ENCODE results near the gene NAIF1. TPM values are rescaled to one million over a fixed set of nuclear protein-coding genes. Genes with fewer than 3 reads are reported as not detected.
A peak's percentile ranks its signal among the peaks of the same experiment; 100 is the strongest.
"Not testable (repeated sequence)": the region's sequence is repeated elsewhere in the genome, so short reads cannot be mapped to it uniquely, and the experiment has no call there.

Gene NAIF1, protein sequence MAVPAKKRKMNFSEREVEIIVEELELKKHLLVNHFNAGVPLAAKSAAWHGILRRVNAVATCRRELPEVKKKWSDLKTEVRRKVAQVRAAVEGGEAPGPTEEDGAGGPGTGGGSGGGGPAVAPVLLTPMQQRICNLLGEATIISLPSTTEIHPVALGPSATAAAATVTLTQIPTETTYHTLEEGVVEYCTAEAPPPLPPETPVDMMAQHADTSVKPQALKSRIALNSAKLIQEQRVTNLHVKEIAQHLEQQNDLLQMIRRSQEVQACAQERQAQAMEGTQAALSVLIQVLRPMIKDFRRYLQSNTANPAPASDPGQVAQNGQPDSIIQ
- 7.9 TPM for polyA plus RNA-seq
- long read RNA-seq, donor 1, partial matches to known transcripts = 0 of 1 reads
- long read RNA-seq, donor 1, other reads (novel, unspliced or antisense) = 0 of 1 reads
- long read RNA-seq, donor 2, partial matches to known transcripts = 5 of 5 reads
- long read RNA-seq, donor 2, other reads (novel, unspliced or antisense) = 0 of 5 reads
- long read RNA-seq, donor 3 = 0 reads
- long read RNA-seq, donor 4, partial matches to known transcripts = 0 of 1 reads
- long read RNA-seq, donor 4, other reads (novel, unspliced or antisense) = 0 of 1 reads
- long read RNA-seq, donor 5 = 0 reads
- long read RNA-seq, donor 6, partial matches to known transcripts = 5 of 16 reads
- long read RNA-seq, donor 6, other reads (novel, unspliced or antisense) = 7 of 16 reads
- long read RNA-seq, donor 7 = 0 reads
- long read RNA-seq, donor 8, partial matches to known transcripts = 7 of 7 reads
- long read RNA-seq, donor 8, other reads (novel, unspliced or antisense) = 0 of 7 reads
- long read RNA-seq, donor 9 = 0 reads
- long read RNA-seq, donor 10, partial matches to known transcripts = 43 of 46 reads
- long read RNA-seq, donor 10, other reads (novel, unspliced or antisense) = 0 of 46 reads
- long read RNA-seq, donor 11, partial matches to known transcripts = 0 of 3 reads
- long read RNA-seq, donor 11, other reads (novel, unspliced or antisense) = 0 of 3 reads

DNA sequence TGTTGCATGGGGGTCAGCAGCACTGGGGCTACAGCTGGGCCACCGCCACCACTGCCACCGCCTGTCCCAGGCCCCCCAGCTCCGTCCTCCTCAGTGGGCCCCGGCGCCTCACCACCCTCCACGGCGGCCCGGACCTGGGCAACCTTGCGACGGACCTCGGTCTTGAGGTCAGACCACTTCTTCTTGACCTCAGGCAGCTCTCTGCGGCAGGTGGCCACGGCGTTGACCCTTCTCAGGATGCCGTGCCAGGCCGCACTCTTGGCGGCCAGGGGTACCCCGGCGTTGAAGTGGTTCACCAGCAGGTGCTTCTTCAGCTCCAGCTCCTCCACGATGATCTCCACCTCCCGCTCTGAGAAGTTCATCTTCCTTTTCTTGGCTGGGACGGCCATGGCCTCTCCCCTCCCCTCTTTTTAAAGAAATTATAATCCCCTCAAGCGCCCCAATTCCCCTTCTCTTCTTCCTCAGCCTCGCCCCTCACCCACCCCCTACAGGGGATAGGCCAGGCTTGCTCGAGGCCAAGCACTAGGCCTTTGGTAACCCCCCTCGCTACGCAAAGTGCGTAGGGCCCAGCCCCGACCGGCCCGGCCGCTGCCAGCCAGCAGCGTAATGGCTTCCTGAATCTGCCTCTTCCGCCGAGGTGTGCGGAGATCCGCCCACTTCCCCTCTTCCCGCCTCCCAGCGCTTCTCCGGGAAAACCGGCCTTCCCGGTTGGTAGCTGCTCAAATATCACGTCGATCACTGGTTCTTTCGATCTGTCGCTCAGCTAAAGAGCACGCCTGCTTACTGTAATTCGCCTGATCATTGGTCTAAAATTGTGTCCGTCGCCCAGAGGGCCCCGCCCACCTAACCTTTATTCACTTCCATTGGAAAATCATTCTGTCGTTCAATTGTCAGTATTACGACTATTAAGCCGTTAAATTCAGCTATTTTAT lies at the start of gene NAIF1:
TSS of gene NAIF1 (minus strand) at position 608 of the 932 bp plus-strand sequence. CDS start at position 389, 219 bp downstream.
- H3K4me3 ChIP-seq (ENCODE audit: low read length) = peak within 1 kb of the TSS; percentile 75
- peaks cover 35% of the 10 kb centered on the region for H3K4me1 ChIP-seq (ENCODE audit: control insufficient read depth, insufficient read depth, low read length)
- peaks cover 6% of the 10 kb centered on the region for H3K9me3 ChIP-seq (ENCODE audit: control insufficient read depth, low read depth, low read length)
- DNase-seq = peak; percentile 99
- H3K27me3 ChIP-seq (ENCODE audit: control insufficient read depth, insufficient read depth, low read length) = no peaks in the 10 kb centered on the region
- H3K27ac ChIP-seq (ENCODE audit: low read length) = peak within 1 kb of the TSS; percentile 98
- H3K36me3 ChIP-seq (ENCODE audit: control insufficient read depth, insufficient read depth, low read length) = peaks cover 16% of the 10 kb centered on the region
- no CpG with 5 or more reads among the region's 54 CpGs for WGBS (ENCODE audit: insufficient coverage, low lambda C conversion rate)

DNA sequence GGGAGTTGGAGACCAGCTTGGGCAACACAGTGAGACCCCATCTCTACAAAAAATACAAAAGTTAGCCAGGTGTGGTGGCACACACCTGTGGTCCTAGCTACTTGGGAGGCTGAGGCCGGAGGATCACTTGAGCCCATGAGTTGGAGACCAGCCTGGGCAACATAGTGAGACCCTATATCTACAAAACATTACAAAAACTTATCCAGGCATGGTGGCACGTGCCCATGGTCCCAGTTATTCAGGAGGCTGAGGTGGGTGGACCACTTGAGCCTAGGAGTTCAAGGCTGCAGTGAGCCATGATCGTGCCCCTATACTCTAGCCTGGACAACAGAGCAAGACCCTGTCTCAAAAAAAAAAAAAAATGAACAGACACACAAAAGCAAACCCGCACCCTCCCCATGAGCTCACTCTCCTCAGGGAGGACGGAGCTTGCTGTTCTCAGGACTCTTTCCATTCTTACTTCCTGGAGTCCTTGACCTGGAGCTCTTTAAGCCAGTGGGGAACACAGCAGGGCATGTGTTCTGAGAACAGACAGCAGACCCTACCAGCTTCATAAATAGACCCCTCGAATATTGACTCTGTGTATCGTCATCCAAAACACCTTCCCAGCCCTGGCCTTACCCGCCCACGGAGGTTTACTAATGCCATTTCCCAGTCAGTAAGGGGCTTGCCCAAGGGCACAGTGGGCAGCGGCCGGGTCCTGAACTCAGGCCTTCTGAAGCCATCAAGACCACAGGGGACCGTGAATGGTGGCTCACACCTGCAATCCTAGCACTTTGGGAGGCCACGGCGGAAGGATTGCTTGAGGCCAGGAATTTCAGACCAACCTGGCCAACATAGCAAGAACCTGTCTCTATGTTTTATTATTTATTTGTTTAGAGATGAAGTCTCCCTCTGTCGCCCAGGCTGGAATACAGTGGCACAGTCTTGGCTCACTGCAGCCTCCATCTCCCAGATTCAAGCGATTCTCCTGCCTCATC lies 49.3 kb upstream of the NAIF1 start:
- Histone ChIP-seq H3K4me1 (ENCODE audit: control insufficient read depth, insufficient read depth, low read length) (peaks cover 50% of the 10 kb centered on the region), H3K27ac (ENCODE audit: low read length) (peak overlapping the region; percentile 99), H3K4me3 (ENCODE audit: low read length) (no peak overlapping the region), H3K9me3 (ENCODE audit: control insufficient read depth, low read depth, low read length) (peaks cover 7% of the 10 kb centered on the region), H3K36me3 (ENCODE audit: control insufficient read depth, insufficient read depth, low read length) (peaks cover 16% of the 10 kb centered on the region), H3K27me3 (ENCODE audit: control insufficient read depth, insufficient read depth, low read length) (no peaks in the 10 kb centered on the region)
- WGBS (ENCODE audit: insufficient coverage, low lambda C conversion rate) = no CpG with 5 or more reads among the region's 16 CpGs
- peak in 1 of 2 donors; percentile 45 for DNase-seq

DNA sequence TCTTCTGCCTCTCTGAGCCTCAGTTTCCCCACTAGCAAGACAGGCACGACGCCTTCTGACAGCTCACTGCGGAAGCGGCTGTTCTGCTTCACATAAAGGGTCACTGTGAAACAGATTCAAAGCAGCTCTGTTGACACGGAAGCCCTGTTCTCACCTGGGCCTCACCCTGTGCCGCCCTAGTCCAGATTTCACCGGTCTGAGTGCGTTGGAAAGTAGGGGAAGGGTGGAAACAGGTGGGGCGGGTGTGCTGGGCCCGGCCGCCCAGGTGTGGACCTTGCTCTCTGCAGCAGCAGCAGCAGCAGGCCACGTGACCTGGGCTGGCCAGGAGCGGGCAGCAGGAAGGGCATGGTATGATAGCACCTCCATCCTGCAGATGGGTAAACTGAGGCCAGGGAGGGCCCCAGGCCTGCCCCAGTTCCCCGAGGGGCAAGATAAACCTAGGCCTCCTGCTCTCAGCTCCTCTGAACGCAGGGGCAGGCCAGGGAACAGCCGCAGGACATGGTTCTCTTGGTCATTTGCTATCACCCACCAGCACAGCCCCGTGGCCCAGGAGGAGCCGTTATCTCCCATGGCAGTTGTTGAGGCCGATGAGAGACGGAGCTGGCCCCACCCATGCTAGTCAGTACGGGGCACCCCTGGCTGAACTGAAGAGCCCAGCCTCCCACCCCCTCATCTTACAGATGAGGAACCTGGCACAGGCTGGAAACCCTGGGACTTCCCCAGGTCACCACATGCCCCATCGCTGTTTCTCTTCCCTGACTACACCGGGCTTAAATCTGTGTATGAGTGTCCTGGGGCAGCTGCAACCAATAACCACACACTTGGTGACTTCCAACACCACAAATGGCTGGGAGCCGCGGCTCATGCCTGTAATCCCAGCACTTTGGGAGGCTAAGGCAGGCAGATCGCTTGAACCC lies 48.3 kb upstream of the NAIF1 start:
- H3K4me1 ChIP-seq (ENCODE audit: control insufficient read depth, insufficient read depth, low read length) = peaks cover 55% of the 10 kb centered on the region
- DNase-seq = peak; percentile 97 to 99

DNA sequence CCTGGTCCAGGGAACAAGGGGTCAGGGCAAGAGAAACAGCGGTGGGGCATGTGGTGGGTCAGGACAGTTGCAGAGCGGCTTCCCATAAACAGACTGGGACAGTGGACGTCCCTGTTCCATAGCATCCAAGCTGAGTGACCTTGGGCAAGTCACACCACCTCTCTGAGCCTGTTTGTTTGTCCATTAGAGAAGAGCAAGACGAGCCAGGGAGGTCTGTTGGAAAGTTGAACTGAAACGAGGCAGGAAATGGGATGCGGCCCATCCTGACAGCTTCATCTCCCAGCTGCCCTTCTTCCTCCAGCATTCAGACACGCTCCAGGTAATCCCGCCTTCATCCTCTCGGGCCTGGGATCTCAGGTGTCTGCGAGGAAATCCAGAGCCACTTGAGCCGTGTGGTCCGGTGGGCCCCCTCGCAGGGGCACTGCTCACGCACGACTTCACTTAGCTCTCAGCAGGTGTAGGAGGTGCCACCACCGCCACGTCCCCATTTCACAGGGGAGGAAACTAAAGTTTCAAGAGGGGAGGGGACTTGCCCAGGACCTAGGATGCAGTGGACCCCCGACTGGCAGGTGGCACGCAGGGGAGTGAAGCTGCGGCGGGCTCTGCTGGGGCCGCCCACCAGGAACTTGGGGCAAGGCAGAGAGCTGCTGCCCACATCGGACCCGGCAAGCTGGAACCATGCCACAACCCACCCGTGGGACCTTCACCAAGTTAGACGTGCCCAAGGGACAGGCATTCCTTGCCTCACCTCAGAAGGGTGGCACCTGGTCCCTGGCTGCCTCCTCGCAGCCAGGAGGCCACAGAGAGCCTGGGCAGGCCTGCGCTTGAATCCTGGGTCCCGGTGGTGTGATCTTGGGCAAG lies 47.4 kb upstream of the NAIF1 start:
- peaks cover 2% of the 10 kb centered on the region for H3K36me3 ChIP-seq (ENCODE audit: control insufficient read depth, insufficient read depth, low read length)
- DNase-seq = no peak
- H3K27ac ChIP-seq (ENCODE audit: low read length) = peak overlapping the region; percentile 99
- peak overlapping the region; percentile 13 for H3K4me3 ChIP-seq (ENCODE audit: low read length)
- H3K27me3 ChIP-seq (ENCODE audit: control insufficient read depth, insufficient read depth, low read length) = no peaks in the 10 kb centered on the region
- no CpG with 5 or more reads among the region's 29 CpGs for WGBS (ENCODE audit: insufficient coverage, low lambda C conversion rate)
- H3K4me1 ChIP-seq (ENCODE audit: control insufficient read depth, insufficient read depth, low read length) = peaks cover 59% of the 10 kb centered on the region
- peaks cover 7% of the 10 kb centered on the region for H3K9me3 ChIP-seq (ENCODE audit: control insufficient read depth, low read depth, low read length)

More for the DNA sequence above, 48.3 kb upstream of the NAIF1 start:
- peak overlapping the region; percentile 99 for H3K27ac ChIP-seq (ENCODE audit: low read length)
- peaks cover 7% of the 10 kb centered on the region for H3K9me3 ChIP-seq (ENCODE audit: control insufficient read depth, low read depth, low read length)
- H3K36me3 ChIP-seq (ENCODE audit: control insufficient read depth, insufficient read depth, low read length) = peaks cover 7% of the 10 kb centered on the region
- no peaks in the 10 kb centered on the region for H3K27me3 ChIP-seq (ENCODE audit: control insufficient read depth, insufficient read depth, low read length)
- WGBS (ENCODE audit: insufficient coverage, low lambda C conversion rate) = no CpG with 5 or more reads among the region's 26 CpGs
- peak overlapping the region; percentile 13 for H3K4me3 ChIP-seq (ENCODE audit: low read length)

DNA sequence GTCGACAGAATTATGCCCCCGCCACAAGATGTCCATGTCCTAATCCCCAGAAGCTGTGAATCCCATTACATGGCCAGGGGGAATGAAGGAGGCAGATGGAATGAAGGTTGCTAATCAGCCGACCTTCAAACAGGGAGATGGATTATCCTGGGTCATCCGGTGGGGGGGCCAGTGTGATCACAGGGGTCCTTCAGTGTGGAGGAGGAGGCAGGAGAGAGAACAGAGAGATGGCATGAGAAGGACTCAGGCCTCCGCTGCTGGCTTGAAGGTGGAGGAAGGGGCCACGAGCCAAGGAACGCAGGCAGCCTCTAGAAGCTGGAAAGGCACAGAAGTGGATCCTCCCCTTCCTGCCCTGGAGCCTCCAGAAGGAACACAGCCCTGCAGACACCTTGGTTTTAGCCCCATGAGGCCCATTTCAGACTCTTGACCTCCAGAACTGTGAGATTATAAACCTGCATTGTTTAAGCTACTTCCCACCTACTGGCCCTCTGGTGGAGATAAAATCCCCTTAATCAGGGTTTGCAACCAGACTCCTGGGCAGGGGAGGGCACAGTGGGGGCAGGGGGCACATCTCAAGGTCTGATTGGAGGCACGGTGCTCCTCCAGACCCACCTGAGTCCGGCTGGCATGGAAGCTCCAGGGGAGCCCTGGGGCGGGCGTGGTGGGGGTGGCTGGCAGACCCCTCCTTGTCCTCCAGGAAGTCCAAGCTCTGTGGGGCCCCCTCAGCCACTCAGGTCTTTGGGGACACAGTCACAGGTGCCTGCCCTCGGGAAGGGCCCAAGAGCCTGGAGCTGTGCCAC lies 46.6 kb upstream of the NAIF1 start:
- peaks cover 4% of the 10 kb centered on the region for H3K36me3 ChIP-seq (ENCODE audit: control insufficient read depth, insufficient read depth, low read length)
- H3K27ac ChIP-seq (ENCODE audit: low read length) = peak overlapping the region; percentile 99
- DNase-seq = peak; percentile 62 to 78

DNA sequence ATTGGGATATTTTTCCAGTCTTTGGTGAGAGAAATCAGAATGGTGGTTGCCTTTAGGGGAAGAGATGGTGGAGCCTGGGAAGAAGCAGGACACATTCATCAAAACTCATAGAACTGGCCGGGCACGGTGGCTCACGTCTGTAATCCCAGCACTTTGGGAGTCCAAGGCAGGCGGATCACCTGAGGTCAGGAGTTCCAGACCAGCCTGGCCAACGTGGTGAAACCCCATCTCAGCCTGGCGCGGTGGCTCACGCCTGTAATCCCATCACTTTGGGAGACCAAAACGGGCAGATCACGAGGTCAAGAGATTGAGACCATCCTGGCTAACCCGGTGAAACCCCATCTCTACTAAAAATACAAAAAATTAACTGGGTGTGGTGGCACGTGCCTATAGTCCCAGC lies 44.6 kb upstream of the NAIF1 start:
- H3K27ac ChIP-seq (ENCODE audit: low read length); DNase-seq; H3K27me3 ChIP-seq (ENCODE audit: control insufficient read depth, insufficient read depth, low read length); H3K4me3 ChIP-seq (ENCODE audit: low read length); H3K9me3 ChIP-seq (ENCODE audit: control insufficient read depth, low read depth, low read length): not testable (repeated sequence)
- no CpG with 5 or more reads among the region's 12 CpGs for WGBS (ENCODE audit: insufficient coverage, low lambda C conversion rate)
- Histone ChIP-seq H3K4me1 (ENCODE audit: control insufficient read depth, insufficient read depth, low read length) (peaks cover 53% of the 10 kb centered on the region), H3K36me3 (ENCODE audit: control insufficient read depth, insufficient read depth, low read length) (peaks cover 23% of the 10 kb centered on the region)

More for the DNA sequence above, 46.6 kb upstream of the NAIF1 start:
- WGBS (ENCODE audit: insufficient coverage, low lambda C conversion rate) = 90% methylated on average over 2 of the region's 12 CpGs
- H3K4me3 ChIP-seq (ENCODE audit: low read length) = no peak overlapping the region
- peaks cover 65% of the 10 kb centered on the region for H3K4me1 ChIP-seq (ENCODE audit: control insufficient read depth, insufficient read depth, low read length)
- no peaks in the 10 kb centered on the region for H3K27me3 ChIP-seq (ENCODE audit: control insufficient read depth, insufficient read depth, low read length)
- H3K9me3 ChIP-seq (ENCODE audit: control insufficient read depth, low read depth, low read length) = peaks cover 7% of the 10 kb centered on the region

DNA sequence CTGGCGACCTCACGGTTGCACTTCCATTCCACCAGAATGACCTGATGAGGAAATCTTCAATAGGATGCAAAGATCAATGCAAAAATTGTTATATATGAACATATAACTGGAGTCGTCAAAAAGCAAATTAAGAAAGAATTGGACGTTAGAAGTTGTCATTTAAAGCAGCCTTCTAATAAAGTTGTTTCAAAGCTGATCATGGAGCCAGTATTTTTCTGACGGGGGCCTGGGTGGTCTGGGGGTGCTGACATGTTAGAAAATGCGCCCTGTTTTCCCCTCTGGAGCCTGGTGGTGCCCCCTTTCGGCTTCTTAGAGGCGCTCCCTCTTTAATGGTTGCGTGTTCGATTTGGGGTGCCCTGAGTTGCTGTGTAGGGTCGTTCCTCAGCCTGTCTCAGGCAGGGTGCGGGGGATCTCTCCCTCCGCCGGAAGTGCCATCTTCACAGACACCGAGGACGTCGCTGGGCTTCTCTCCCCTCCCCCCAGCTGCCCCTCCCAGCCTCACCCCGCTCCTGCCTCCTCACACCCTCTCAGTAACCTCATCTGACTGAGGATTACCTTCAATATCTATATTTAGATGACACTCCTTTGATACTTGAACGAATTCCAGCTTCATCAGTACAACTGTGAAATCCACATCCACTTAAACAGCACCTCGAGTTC lies 42.1 kb upstream of the NAIF1 start:
- no peak for DNase-seq
- 58% methylated on average over 4 of the region's 20 CpGs for WGBS (ENCODE audit: insufficient coverage, low lambda C conversion rate)
- no peaks in the 10 kb centered on the region for H3K27me3 ChIP-seq (ENCODE audit: control insufficient read depth, insufficient read depth, low read length)
- H3K9me3 ChIP-seq (ENCODE audit: control insufficient read depth, low read depth, low read length) = peaks cover 4% of the 10 kb centered on the region
- peaks cover 39% of the 10 kb centered on the region for H3K36me3 ChIP-seq (ENCODE audit: control insufficient read depth, insufficient read depth, low read length)
- peak overlapping the region; percentile 65 for H3K27ac ChIP-seq (ENCODE audit: low read length)
- H3K4me1 ChIP-seq (ENCODE audit: control insufficient read depth, insufficient read depth, low read length) = peaks cover 44% of the 10 kb centered on the region
- no peak overlapping the region for H3K4me3 ChIP-seq (ENCODE audit: low read length)

Measured in large intestine (tissue), 12 donors.